ENCODE measurements around the gene CCDC88B.

- TF ChIP-seq CTCF (IDR thresholded peaks at IDR 0.05 in 2 of 3, conservative IDR thresholded peaks at IDR 0.05 in 1 of 3; ENCODE audit: insufficient read depth in 2 of 3, low read depth in 1 of 3, low read length in 3 of 3) = no peak
- no peak for TF ChIP-seq ZNF766 (CRISPR knock-in tag; conservative IDR thresholded peaks at IDR 0.05)
- TF ChIP-seq, protein P1, sequence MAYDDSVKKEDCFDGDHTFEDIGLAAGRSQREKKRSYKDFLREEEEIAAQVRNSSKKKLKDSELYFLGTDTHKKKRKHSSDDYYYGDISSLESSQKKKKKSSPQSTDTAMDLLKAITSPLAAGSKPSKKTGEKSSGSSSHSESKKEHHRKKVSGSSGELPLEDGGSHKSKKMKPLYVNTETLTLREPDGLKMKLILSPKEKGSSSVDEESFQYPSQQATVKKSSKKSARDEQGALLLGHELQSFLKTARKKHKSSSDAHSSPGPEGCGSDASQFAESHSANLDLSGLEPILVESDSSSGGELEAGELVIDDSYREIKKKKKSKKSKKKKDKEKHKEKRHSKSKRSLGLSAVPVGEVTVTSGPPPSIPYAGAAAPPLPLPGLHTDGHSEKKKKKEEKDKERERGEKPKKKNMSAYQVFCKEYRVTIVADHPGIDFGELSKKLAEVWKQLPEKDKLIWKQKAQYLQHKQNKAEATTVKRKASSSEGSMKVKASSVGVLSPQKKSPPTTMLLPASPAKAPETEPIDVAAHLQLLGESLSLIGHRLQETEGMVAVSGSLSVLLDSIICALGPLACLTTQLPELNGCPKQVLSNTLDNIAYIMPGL (CRISPR knock-in tag; IDR thresholded peaks at IDR 0.05) = no peak
- TF ChIP-seq ZBTB49 (CRISPR knock-in tag; IDR thresholded peaks at IDR 0.05; ENCODE audit: borderline replicate concordance) = no peak
- TF ChIP-seq KLF6 (CRISPR knock-in tag; IDR thresholded peaks at IDR 0.05; ENCODE audit: borderline replicate concordance) = no peak
- no peak for TF ChIP-seq CREM (IDR thresholded peaks at IDR 0.05; ENCODE audit: low read depth)
- TF ChIP-seq MAX (CRISPR knock-in tag; IDR thresholded peaks at IDR 0.05) = no peak
- no peak for TF ChIP-seq EZH2 (IDR thresholded peaks at IDR 0.05; ENCODE audit: borderline replicate concordance, low read depth, low read length)
- no peak for TF ChIP-seq SRF (CRISPR knock-in tag; IDR thresholded peaks at IDR 0.05)
- TF ChIP-seq EP300 (IDR thresholded peaks at IDR 0.05; ENCODE audit: low read length) = no peak
- TF ChIP-seq ZNF561 (CRISPR knock-in tag; conservative IDR thresholded peaks at IDR 0.05) = no peak
- no peak for TF ChIP-seq NCOR1 (IDR thresholded peaks at IDR 0.05)
Measured at GRCh38 chr11:64373598-64373974, 33.6 kb downstream of the CCDC88B start.
